ENCODE measurements around the gene LIF.

The LIF gene

GRCh38 chr22:30221121-30221992 lies 25.2 kb downstream of the LIF start:
- Histone ChIP-seq H4K20me1 (ENCODE audit: low read depth, low read length) (no peaks in the 10 kb centered on the region), H3K27me3 (ENCODE audit: low read length) (no peaks in the 10 kb centered on the region), H3F3A (ENCODE audit: insufficient read depth) (no peaks in the 10 kb centered on the region), H3K27ac (ENCODE audit: low read depth, low read length) (no peak overlapping the region), H2AFZ (ENCODE audit: low read depth, low read length, severe bottlenecking) (no peak overlapping the region), H3K9me3 (ENCODE audit: insufficient read depth, low read length) (no peaks in the 10 kb centered on the region), H3K9ac (ENCODE audit: low read length) (no peak overlapping the region), H3K4me3 (ENCODE audit: insufficient read depth, low read length, poor library complexity, severe bottlenecking) (no peak overlapping the region), H3K9me2 (replicated peaks; ENCODE audit: insufficient read depth, low read length) (no peaks in the 10 kb centered on the region), H3K4me2 (ENCODE audit: low read depth, low read length, poor library complexity, severe bottlenecking) (no peak overlapping the region), H3K79me2 (ENCODE audit: insufficient read depth, low read length) (no peaks in the 10 kb centered on the region), H3K36me3 (ENCODE audit: low read length) (no peaks in the 10 kb centered on the region)
- TF ChIP-seq CTCF (IDR thresholded peaks at IDR 0.05; ENCODE audit: insufficient read depth, low read length, poor library complexity, severe bottlenecking) (no peak), EZH2phosphoT487 (conservative IDR thresholded peaks at IDR 0.05; ENCODE audit: low read length) (no peak)

GRCh38 chr22:30220338-30221012 lies 26.1 kb downstream of the LIF start:
- no peak overlapping the region for H3K9ac ChIP-seq (ENCODE audit: low read length)
- H4K20me1 ChIP-seq (ENCODE audit: low read depth, low read length): no peaks in the 10 kb centered on the region
- H3K27ac ChIP-seq (ENCODE audit: low read depth, low read length): no peak overlapping the region
- no peaks in the 10 kb centered on the region for H3K36me3 ChIP-seq (ENCODE audit: low read length)
- TF ChIP-seq EZH2phosphoT487 (conservative IDR thresholded peaks at IDR 0.05; ENCODE audit: low read length): no peak
- TF ChIP-seq CTCF (IDR thresholded peaks at IDR 0.05; ENCODE audit: insufficient read depth, low read length, poor library complexity, severe bottlenecking): no peak
- H3K27me3 ChIP-seq (ENCODE audit: low read length): no peaks in the 10 kb centered on the region
- H3K4me3 ChIP-seq (ENCODE audit: insufficient read depth, low read length, poor library complexity, severe bottlenecking): no peak overlapping the region
- no peaks in the 10 kb centered on the region for H3K79me2 ChIP-seq (ENCODE audit: insufficient read depth, low read length)
- no peak overlapping the region for H2AFZ ChIP-seq (ENCODE audit: low read depth, low read length, severe bottlenecking)
- H3F3A ChIP-seq (ENCODE audit: insufficient read depth): no peaks in the 10 kb centered on the region
- H3K4me2 ChIP-seq (ENCODE audit: low read depth, low read length, poor library complexity, severe bottlenecking): no peak overlapping the region
- no peaks in the 10 kb centered on the region for H3K9me3 ChIP-seq (ENCODE audit: insufficient read depth, low read length)
- H3K9me2 ChIP-seq (replicated peaks; ENCODE audit: insufficient read depth, low read length): no peaks in the 10 kb centered on the region

DNA sequence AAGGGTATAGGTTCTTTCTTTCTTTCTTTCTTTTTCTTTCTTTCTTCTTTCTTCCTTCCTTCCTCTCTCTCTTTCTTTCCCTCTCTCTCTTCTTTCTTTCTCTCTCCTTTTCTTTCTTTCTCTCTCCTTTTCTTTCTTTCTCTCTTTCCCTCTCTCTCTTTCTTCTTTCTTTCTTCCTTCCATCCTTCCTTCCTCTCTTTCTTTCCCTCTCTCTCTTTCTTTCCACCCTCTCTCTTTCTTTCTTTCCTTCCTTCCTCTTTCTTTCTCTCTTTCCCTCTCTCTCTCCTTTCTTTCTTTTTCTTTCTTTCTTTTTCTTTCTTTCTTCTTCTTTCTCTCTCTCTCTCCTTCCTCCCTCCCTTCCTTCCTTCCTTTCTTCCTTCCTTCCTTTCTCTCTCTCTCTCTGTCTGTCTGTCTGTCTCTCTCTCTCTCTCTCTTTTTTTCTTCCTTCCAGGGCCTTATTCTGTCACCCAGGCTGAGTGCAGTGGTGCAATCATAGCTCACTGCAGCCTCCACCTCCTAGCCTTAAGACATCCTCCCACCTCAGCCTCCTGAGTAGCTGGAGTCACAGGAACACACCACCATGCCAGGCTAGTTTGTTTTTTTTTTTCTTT lies 26.8 kb downstream of the LIF start:
- Histone ChIP-seq H3K27ac (ENCODE audit: low read depth, low read length) (no peak overlapping the region), H3K9ac (ENCODE audit: low read length) (no peak overlapping the region)

More for the DNA sequence above, 26.8 kb downstream of the LIF start:
- no peaks in the 10 kb centered on the region for H3F3A ChIP-seq (ENCODE audit: insufficient read depth)
- no peak overlapping the region for H2AFZ ChIP-seq (ENCODE audit: low read depth, low read length, severe bottlenecking)
- H3K4me2 ChIP-seq (ENCODE audit: low read depth, low read length, poor library complexity, severe bottlenecking): no peak overlapping the region
- no peak overlapping the region for H3K4me3 ChIP-seq (ENCODE audit: insufficient read depth, low read length, poor library complexity, severe bottlenecking)
- TF ChIP-seq CTCF (IDR thresholded peaks at IDR 0.05; ENCODE audit: insufficient read depth, low read length, poor library complexity, severe bottlenecking) (no peak), EZH2phosphoT487 (conservative IDR thresholded peaks at IDR 0.05; ENCODE audit: low read length) (no peak)
- no peaks in the 10 kb centered on the region for H3K36me3 ChIP-seq (ENCODE audit: low read length)
- H3K79me2 ChIP-seq (ENCODE audit: insufficient read depth, low read length): no peaks in the 10 kb centered on the region
- H3K9me2 ChIP-seq (replicated peaks; ENCODE audit: insufficient read depth, low read length): no peaks in the 10 kb centered on the region
- H4K20me1 ChIP-seq (ENCODE audit: low read depth, low read length): no peaks in the 10 kb centered on the region
- no peaks in the 10 kb centered on the region for H3K9me3 ChIP-seq (ENCODE audit: insufficient read depth, low read length)
- H3K27me3 ChIP-seq (ENCODE audit: low read length): no peaks in the 10 kb centered on the region
